Uterus (tissue), 2 donors: ENCODE results near the gene MAP1S.

ENCODE experiments used
- POLR2A ChIP-seq, 2 donors: fragments of 450-650 bp; IDR thresholded peaks; one replicate each; pipeline ENCODE4 v1.6.1; 2016; ENCODE audit warnings: antibody characterized with exemption in 2 of 2, mild to moderate bottlenecking in 1 of 2, moderate library complexity in 1 of 2
- TF ChIP-seq, protein P1 (sequence below), 4 experiments: fragments of 200-600 bp in 2 of 4; fragments of 450-650 bp in 2 of 4; sonication (generic) in 2 of 4; IDR thresholded peaks; one replicate each; pipeline ENCODE4 v1.5.1; 2016 to 2019; ENCODE audit warnings: antibody characterized with exemption in 4 of 4, mild to moderate bottlenecking in 2 of 4, moderate library complexity in 1 of 4

DNA sequence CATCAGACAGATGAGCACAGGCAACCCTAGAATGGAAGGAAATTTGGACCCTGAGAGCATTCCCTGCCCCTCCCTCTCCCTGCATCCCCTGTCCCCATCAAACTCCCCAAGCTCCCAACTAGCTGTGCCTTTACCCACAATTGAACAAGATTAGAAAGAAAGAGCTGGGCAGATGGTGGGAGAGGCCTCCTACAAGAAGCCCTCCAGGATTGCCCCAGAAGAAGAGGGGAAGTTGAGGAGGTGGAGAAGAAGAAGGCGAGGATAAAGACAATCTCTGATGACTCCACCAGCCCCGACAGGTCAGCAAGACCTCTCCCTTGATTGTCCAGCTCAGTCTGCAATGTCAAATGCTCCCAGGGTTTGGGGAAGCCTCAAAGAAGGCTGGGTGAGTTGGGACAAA lies 43.0 kb upstream of the MAP1S start:
- TF ChIP-seq, protein P1, sequence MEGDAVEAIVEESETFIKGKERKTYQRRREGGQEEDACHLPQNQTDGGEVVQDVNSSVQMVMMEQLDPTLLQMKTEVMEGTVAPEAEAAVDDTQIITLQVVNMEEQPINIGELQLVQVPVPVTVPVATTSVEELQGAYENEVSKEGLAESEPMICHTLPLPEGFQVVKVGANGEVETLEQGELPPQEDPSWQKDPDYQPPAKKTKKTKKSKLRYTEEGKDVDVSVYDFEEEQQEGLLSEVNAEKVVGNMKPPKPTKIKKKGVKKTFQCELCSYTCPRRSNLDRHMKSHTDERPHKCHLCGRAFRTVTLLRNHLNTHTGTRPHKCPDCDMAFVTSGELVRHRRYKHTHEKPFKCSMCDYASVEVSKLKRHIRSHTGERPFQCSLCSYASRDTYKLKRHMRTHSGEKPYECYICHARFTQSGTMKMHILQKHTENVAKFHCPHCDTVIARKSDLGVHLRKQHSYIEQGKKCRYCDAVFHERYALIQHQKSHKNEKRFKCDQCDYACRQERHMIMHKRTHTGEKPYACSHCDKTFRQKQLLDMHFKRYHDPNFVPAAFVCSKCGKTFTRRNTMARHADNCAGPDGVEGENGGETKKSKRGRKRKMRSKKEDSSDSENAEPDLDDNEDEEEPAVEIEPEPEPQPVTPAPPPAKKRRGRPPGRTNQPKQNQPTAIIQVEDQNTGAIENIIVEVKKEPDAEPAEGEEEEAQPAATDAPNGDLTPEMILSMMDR (IDR thresholded peaks at IDR 0.05) = no peak
- TF ChIP-seq POLR2A (IDR thresholded peaks at IDR 0.05) = no peak
